Stimulated activated CD4-positive, alpha-beta T cell treated with anti-CD3 and anti-CD28 coated beads, TNF-alpha, amount 100 ng/mL, for 4 hours (primary cell): ENCODE data around the gene MBD2.
"Not testable (repeated sequence)": the region's sequence is repeated elsewhere in the genome, so short reads cannot be mapped to it uniquely, and the experiment has no call there.

Experiments used
- DNase-seq, 3 experiments: peaks; one replicate each; pipeline ENCODE4 v3.0.0-alpha.2; 2020; ENCODE audit warnings: low read depth in 3 of 3

Gene MBD2

DNA sequence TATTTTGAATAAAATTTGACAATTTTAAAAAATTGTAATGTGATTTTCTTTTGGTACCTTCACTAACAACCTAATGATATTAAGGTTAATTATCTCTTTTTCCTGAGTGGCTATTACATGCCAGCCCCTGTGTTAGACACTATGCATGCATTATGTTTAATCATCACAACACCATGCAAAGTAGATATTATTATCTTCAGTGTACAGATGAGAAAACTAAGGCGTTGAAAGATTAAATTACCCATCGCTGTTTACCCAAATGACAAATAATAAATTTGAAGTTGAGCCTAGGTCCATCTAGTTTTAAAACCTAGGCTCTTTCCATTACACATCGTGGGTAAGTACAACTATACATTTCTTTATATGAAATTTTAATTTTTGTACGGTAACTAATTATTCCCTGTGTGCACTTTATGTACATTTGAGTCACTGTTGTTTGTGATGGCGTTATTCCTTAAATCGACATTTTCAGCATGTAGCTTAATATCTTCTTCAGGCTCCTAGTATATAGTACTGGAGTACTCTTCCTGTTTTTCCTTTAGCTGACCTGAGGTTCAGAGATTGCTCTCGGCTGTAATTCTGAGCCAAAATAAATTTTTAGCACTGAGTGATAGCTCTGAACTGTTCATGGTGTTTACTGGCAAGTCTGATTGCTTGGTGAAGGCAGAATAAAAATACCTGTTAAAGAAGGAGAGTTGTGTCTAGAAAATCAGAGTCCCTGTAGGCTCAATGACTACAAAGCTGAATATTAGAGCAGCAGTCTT, 13.9 kb upstream of the MBD2 start:
- DNase-seq = no peak

DNA sequence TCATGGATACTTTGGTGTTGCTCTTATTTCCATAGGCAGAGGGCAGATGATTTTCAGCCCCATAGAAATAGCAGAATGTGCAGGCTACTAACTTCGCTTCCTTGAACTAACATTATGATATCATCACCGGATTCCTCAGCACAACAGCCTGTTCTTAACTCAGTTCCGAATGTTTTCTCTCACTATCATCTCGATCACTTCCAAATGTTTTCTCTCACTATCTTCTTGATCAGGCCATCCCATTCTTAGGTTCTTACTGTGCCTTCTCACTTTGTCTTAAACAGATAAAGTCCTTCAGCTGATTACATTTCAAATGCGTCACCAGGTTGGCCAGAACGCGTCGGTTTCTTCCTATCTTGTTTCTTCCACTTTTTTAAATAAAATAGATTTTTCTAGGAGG, 11.4 kb upstream of the MBD2 start:
- DNase-seq = no peak

DNA sequence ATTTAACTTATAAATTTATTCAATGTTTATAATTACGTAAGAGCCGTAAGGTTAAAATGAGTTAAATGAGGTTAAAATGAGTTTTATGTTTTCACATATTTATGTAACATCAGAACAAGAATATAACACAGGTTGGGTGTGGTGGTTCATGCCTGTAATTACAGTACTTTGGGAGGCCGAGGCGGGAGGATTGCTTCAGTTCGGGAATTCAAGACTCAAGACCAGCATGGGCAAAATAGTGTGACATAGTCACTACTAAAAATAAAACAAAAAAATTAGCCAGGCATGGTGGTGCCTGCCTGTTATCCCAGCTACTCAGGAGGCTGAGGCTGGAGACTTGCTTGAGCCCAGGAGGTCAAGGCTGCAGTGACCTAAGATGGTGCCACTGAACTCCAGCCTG, 9.3 kb upstream of the MBD2 start:
- DNase-seq = no peak

DNA sequence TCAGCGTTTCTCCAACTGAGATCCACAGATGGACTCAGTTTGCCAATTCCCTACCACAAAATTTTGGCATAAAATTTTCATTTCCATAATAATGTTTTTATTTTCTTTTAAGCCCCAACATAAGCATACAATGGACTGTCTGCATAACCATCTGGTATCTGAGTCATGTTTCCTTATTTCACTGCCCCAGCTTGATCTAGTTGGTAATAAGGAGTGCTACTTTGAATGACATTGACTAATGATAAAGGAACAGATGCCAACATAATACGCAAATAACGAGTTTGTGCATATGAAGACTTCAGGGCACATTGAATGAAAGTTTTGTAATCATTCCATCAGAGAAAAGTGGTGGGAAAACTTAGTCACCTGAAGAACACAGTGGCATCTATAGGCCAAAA, 8.8 kb upstream of the MBD2 start:
- DNase-seq = no peak

DNA sequence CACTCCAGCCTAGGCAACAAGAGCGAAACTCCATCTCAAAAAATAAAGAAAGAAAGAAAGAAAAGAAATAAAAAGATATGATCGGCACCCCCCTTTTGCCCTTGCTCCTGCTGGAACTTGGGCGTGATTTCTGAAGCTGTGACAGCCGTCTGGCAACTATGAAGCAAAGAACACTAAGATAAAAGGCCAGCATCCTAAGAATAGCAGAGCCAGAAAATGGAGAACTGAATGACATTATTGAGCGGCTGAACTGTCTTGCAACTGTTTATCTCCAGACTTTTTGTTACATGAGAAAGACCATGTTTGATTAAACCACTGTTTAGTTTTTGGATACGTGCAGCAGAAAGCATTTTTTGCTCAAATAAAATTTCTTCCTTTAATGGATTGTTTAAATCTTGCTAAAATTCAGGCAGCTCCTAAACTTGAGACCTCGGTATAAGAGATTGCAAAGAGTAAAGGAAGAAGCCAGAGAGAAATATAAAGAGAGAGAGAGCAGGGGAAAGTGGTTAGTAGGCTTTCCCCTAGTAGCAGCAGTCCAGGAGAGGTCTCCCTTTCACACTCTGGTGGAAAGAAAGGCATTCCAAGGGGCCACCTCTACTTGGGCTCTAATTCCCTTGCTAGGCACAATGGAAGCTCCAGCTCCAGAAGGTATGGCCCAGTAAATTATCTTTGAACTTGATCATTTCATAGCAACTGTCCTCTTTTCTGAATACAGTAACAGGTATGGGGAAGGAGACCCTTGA, 8.2 kb upstream of the MBD2 start:
- DNase-seq = no peak

DNA sequence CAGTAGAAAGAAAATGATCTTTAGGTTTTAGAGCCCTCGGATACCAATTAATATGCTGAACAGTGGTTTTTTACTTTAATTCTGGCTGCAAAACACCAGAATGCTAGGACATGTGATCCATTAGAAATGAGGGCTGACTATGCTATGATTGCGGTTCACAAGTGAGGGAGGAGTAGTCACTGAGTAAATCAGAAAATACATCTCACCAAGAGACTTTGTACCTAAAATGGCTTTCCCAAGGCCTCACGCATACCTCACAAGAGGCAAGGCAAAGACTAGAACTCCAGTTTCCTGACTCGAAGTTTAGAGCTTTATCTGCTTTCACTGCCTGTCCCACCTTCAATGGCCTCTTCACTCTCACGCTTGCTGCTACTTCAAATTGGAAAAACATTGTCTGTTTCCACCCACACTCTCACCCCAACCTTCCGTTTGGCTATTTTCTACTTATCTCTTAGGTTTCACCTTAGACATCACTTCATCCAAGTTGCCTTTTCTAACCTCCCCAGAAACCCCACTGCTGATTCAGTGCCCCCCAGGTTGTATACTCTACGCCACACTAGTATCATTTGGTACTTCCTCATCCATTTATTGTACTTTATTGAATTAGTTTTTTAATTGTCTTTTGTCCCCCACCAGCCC, 5.1 kb upstream of the MBD2 start:
- no peak for DNase-seq

DNA sequence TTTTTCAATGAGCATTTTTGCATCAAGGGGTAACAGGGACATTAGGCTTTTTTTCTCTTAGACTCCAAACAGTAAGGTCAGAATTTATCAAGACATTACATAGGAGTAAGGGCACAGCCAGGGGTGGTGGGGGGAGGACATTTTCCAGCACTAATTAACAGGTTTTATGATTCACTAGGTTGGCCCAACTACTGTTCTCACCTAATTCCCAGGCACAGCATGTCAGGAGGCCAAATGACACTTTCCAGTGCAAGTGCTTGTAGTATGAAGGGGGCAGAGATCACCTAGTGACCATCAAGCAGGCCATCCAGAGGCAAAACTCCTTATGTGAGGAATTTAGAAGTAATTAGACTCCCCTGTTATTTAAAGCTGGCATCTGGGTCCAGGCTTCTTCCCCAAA, 3.9 kb upstream of the MBD2 start:
- DNase-seq = no peak

DNA sequence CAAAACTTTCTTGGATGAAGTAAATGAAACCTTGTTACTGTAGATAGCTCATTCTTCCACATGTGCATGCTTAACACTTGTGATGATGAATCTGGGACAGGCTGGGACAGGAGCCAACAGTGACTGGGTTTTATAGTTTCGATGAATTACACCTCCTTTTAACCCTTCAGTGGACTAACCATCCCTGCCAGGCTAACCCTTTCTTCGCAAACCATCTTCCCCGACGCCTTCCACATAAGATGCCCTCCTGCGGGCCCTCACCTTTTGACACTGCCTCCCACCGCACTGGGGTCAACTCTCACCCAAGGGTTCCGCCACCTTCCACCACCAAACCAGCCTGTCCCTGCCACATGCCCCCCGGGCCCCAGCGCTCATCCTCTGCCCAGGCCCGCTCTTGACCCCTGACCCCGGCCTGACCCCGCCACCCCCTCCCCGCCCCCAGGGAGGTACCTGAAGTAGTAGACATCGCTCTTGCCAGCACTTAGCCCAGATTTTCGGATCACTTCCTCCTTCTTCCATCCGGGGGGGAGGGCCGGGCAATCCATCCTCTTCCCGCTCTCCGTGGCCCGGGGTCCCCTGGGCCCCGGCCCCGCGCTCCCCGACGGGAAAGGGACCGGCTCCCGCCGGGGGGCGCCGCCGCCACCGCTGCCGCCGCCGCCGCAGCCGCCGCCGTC, 764 bp downstream of the MBD2 start:
- peak in 2 of 3 experiments; percentile 8 to 23 for DNase-seq

DNA sequence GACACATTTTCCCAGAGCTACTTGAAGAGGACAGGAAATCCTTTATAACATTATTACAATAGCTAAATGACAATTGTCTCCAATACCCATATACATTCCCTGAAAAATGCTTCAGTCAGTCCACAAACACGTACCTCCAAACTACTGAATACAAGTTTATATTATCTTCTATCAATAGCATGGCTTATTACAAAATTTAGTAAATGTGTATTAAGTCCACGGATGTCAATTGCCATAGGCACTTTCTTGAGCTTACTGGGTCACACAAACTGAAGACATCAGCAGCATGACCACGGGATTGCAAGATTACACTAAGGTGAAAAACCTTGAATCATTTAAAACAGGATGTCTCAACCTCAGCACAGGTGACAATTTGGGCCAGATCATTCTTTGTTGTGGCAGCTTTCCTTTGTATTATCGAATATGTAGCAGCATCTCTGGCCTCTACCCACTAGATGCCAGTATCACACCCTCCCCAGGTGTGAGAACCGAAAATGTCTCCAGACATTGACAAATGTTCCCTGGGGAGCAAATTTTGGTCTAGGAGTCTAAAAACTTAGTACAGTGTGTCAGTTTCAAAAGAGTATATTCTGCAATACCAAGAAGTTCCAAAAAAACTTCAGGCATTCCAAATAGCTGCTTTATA, 1.4 kb downstream of the MBD2 start:
- DNase-seq = no peak

DNA sequence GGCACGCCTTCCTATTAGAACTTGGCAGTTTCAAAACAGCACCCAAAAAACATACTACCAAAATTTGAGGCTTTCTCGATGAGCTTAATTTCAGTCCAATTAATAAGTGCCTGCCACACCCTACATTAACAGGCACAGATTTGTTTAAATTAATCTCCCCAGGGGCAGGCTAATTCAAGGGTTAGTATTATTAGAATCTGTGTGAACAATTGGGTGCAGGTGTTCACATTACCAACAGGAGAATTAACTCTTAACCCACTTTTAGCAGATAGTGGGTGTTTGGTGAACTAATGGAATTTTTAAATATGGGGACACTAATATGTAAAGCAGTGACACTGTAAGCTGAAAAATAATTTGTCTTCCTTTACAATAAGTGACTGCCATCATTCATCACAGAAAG, 4.1 kb downstream of the MBD2 start:
- no peak for DNase-seq

DNA sequence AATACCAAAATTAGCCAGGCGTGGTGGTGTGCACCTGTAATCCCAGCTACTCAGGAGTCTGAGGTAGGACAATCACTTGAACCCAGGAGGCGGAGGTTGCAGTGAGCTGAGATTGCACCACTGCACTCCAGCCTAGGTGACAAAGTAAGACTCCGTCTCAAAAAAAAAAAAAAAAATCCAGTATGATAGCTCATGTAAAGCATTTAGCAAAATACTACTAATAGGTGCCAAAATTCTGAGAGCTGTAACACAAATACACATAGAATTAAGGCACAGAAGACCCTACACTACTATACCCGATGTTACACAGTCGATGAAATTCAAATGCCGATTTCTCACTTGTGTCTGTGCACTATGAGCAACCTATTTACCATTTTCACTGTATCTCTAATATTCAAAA, 5.7 kb downstream of the MBD2 start:
- not testable (repeated sequence) for DNase-seq

DNA sequence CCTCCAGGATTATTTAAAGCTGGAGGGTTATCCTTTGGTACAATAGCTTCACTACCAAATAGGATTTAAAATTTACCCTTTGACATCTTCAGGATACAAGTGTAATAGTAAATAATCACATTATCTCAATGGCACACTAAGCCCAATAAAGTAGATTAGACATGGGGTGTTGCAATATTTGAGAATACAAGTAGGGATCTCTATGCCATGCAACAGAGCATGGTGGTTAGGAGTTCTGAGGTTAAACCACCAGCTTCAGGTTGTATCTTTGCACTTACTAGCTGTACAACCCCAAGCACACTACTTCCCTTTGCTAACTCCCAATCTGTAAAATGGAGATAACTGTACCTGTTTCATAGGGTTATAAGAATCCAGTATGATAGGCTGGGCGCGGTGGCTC, 6.2 kb downstream of the MBD2 start:
- no peak for DNase-seq

DNA sequence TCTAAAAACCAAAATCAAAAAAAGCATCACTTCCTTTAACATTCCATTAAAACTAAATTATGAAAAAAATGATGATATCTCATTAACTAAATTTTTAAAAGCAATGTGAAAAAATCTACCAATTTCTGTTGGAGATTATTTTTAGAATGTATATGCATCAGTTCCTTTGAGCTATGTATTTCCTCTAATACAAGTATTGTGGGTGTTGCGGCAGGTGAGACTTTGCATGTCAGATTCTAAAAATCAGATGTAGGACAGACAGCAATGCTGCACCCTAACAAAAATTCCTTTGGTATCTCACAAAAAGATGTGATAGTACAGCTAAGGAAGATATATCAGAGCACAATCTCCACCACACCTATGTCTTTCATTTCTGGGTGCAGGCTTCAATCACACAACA, 6.8 kb downstream of the MBD2 start:
- DNase-seq = no peak

DNA sequence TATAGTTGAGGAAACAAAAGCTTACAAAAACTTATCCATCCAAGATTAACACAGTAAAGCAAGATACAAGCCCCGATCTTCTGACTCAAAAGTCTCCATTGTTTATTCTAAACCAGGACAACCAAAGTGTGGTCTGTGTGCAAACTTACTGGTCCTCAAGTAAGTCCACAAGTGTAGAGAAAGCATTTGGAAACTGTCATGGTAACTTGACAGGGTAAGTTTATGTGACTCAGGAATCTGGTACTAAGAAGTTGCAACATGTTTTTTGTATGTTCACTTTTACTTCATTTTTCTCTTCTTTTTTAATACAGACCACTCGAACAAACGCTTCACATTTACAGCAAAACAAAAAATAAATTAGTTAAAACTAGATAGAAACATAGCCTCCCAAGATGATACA, 9.4 kb downstream of the MBD2 start:
- DNase-seq = no peak

DNA sequence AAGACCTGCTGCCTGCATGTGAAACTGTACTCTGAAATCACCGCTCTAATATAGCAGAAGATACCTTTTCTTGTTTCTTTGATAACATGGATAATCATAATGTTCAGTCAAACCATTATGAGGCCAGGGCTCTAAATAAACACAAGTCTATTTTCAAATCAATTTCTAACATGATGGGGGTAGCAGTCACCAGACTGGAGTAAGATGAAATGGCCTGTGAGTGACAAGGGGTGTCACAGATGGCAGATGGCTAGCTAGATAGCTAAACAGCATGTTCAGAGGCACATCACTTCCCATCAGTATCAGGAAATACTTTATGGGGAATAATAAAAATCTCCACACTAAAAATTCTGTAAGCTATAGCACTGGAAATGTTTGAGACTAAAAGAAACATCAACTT, 14.0 kb downstream of the MBD2 start:
- no peak for DNase-seq

DNA sequence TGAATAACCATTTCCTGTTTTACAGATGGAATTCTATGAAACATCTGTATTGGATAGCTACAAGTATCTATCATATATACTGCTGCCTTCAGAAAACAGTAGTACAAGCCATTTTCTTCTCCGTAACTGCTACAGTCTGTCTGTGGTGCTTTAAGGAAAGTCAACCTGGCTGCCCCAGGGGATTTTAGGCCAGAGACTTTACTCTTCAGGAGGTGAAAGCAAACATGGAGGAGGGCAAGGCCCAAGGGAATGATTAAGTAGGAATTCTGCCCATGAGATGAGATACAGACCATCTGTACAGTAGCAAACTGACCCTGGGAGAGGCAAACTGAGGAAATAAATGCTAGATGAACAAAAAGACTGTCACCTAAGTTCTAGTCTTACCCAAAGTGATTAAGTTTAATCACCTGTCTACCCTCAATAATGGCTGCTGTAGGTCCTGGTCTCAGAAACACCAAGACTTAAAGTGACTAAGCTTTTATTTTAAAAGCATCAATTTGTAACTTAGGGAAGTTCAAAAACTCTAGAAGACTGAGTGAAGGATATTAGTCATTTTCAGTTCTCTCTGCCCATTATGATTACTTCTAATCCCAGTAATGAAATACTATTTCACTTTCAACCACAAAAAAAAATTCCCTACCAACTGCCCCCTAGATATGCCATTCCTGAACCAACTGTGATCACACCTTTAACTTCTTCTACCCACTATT, 14.8 kb downstream of the MBD2 start:
- DNase-seq = no peak

DNA sequence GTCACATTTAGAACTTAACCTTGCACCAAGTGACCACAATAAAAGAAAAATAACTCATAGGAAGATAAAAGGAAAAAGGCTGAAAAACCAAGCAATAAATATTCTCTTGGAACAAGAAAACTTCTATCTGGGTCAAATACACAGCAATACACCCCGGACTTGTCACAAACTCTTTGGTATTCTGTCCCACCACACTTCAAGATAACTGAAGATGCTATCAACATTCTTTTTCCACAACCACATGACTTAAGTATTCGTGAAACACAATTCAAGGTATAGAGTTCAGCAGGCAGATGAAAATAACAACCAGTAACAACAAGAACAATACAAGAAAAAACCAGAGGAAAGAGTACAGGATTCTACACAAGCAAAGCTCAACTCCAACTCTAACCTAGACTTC, 18.0 kb downstream of the MBD2 start:
- DNase-seq = no peak

DNA sequence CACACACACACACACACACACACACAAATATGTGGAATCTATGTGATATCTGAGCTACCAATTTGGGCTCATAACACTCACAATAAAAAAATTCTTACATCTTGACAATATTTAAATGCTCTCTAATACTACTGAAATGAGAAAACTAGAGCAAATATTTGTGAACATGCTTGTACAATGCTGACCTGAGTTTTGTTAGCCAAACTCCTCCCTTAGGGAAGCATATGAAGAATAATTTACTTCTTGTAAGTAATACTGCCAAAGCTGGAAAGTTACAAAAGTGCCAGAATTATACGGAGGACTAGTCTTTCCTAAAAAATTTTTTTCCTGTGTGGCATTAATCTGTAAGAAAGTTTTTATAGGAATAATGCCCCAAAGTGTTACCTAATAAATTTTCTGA, 18.5 kb downstream of the MBD2 start:
- no peak for DNase-seq

DNA sequence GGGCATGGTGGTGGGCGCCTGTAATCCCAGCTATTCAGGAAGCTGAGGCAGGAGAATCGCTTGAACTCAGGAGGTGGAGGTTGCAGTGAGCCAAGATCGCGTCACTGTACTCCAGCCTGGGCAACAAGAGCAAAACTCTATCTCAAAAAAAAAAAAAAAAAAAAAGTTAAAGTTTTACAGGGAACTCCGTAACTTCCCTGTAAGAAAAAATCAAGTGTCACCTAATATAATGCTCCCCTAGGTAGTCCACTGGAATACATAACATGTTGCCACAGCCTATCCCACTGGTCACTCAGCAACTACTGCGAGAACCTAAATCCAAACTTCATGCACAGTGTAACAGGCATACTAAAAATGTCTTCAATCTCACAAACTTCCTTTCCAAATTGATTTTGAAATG, 19.0 kb downstream of the MBD2 start:
- not testable (repeated sequence) for DNase-seq

DNA sequence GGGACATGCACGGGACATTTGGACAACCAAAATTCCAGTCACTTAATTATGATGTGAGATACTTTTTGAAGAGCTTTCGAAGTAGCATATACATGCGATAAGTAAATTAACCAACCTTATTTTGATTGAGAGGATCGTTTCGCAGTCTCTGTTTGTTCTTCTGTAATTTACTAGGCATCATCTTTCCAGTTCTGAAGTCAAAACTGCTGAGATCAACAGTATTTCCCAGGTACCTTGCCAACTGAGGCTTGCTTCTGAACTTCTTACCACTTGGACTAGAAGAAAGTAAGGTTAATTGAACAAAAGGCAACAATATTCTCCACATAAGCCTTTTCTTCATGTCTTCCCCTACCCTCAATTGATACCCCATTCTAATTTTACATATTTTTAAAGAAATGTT, 19.6 kb downstream of the MBD2 start:
- DNase-seq = no peak

DNA sequence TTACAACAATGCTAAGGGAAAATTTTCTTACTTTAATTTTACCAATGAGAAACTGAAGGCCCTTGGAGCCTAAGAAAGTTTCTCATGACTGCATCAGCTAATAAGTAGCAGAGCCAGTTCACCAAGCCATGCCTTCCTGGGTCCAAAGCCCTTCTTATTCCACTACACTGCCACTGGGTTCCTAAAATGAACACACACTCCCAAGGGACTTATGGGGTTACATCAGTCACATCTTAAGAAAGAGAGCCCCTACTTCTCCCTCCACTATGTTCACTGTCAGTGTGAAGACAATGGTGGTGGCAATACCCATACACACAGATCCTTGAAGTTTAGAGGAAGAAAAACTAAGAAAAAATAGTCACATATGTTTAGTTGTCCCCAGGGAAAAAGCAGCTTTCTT, 20.6 kb downstream of the MBD2 start:
- DNase-seq = no peak
